Heart left ventricle (tissue), 13 donors: ENCODE results near the gene ASCC3.

Source experiments
- CTCF ChIP-seq, 12 donors: fragments of 200-600 bp; sonication (generic) in 4 of 12; IDR thresholded peaks; one replicate each; pipeline versions ENCODE4 v1.5.0 to v1.8.0; 2018 to 2022; ENCODE audit warnings: antibody characterized with exemption in 12 of 12, mild to moderate bottlenecking in 5 of 12
- POLR2A ChIP-seq, 2 donors: fragments of 450-650 bp; IDR thresholded peaks; one replicate each; pipeline ENCODE4 v1.6.1; 2017; ENCODE audit warnings: antibody characterized with exemption in 2 of 2, mild to moderate bottlenecking in 2 of 2, moderate library complexity in 2 of 2
- donor health status: ischemic (EF 13 %, LVEDD 7.1; RV severe dilation, severe dysfunction).
- donor health status: DM: no; HTN: yes; CAD: no.
- donor health status: DM: no; HTN: no; CAD: no.
- donor health status: ischemic (EF 25% LVEDD 6.9; RV normal size, moderate dysfunction).
- donor health status: ischemic (EF 25% LVEDD 5.7; RV mildly dilated, moderate dysfunction).
- donor health status: ischemic (EF 35%, LVEDD 5.7; RV mildly dilated, moderate dysfunction).
- donor health status: nonischemic (EF 11% LVEDD 7.7; RV severe dilation, severe dysfunction).
- donor health status: DM: yes; HTN: yes; CAD: no.
- donor health status: PGD.
- donor health status: ischemic (EF 29% LVEDD 5.4; RV normal size, mild dysfunction).
- donor health status: nonischemic (EF 23%, LVEDD 6.1; RV moderate dilation, normal function).

- no peak for TF ChIP-seq CTCF (IDR thresholded peaks at IDR 0.05)
- no peak for TF ChIP-seq POLR2A (IDR thresholded peaks at IDR 0.05)
Measured at GRCh38 chr6:100913400-100914276, 32.5 kb upstream of the ASCC3 start.
